Thoracic aorta (tissue), 2 donors: Measurements from ENCODE around the gene EVX1. TPM values are rescaled to one million over a fixed set of nuclear protein-coding genes. Genes with fewer than 3 reads are reported as not detected.

Source experiments
- ATAC-seq: fragments of 150-250 bp; one replicate; pipeline ENCODE4 v1.8.0; 2017; ENCODE audit warnings: low read depth; ENCODE audit not compliant: insufficient number of reproducible peaks, low FRiP score
- DNase-seq: peaks from one replicate; pipeline ENCODE4 v3.0.0-alpha.2; 2020; ENCODE audit warnings: low spot score
- H3K27ac ChIP-seq, 2 donors: fragments of 200-600 bp; sonication (generic); 1 replicate in 1 of 2; 2 replicates in 1 of 2; pipeline ENCODE4 v1.5.1; 2016; ENCODE audit warnings: mild to moderate bottlenecking in 2 of 2, moderate library complexity in 2 of 2
- H3K27me3 ChIP-seq: fragments of 200-600 bp; sonication (generic); replicated peaks from 2 replicates; pipeline ENCODE4 v1.6.0; 2016; ENCODE audit warnings: mild to moderate bottlenecking; ENCODE audit not compliant: insufficient read depth
- H3K36me3 ChIP-seq: fragments of 200-600 bp; sonication (generic); one replicate; pipeline ENCODE4 v1.5.1; 2016
- H3K4me1 ChIP-seq, 2 donors: fragments of 200-600 bp; sonication (generic); 1 replicate in 1 of 2; 2 replicates in 1 of 2; pipeline versions ENCODE4 v1.5.1 to v1.6.0; 2016; ENCODE audit warnings: low read depth in 2 of 2, mild to moderate bottlenecking in 1 of 2; ENCODE audit not compliant: control insufficient read depth in 1 of 2
- H3K4me3 ChIP-seq: fragments of 200-600 bp; sonication (generic); 2 replicates; pipeline ENCODE4 v1.5.1; 2016; ENCODE audit warnings: mild to moderate bottlenecking
- H3K9me3 ChIP-seq: fragments of 200-600 bp; sonication (generic); 2 replicates; pipeline ENCODE4 v1.5.1; 2016
- CTCF ChIP-seq: fragments of 200-600 bp; sonication (generic); IDR thresholded peaks from one replicate; pipeline ENCODE4 v1.5.1; 2019; ENCODE audit warnings: antibody characterized with exemption
- total RNA-seq, 2 donors: library from RNA; depleted of rRNA; stranded (reverse); fragments of >200 nt; gene quantifications; one replicate each; pipeline versions ENCODE4 v1.1.0 to v1.2.3, GENCODE V29; 2016

Gene EVX1
- total RNA-seq, 2 donors from 2014 or later, result not detected

- DNase-seq (no peak), ATAC-seq (no peak)
- no peaks in the 10 kb centered on the region for H3K4me1 ChIP-seq
- no peaks in the 10 kb centered on the region for H3K9me3 ChIP-seq
- H3K27ac ChIP-seq, result no peak overlapping the region
- no peak for TF ChIP-seq CTCF
- no peaks in the 10 kb centered on the region for H3K36me3 ChIP-seq
- no peaks in the 10 kb centered on the region for H3K27me3 ChIP-seq
- H3K4me3 ChIP-seq, result no peak overlapping the region
Observed at GRCh38 chr7:27283558-27283957, 41.0 kb downstream of the EVX1 start.

GRCh38 chr7:27295236-27295635 lies 52.6 kb downstream of the EVX1 start:
- TF ChIP-seq CTCF, result no peak
- Histone ChIP-seq H3K4me3 (no peak overlapping the region), H3K27me3 (no peaks in the 10 kb centered on the region), H3K9me3 (no peaks in the 10 kb centered on the region), H3K27ac (no peak overlapping the region), H3K4me1 (no peaks in the 10 kb centered on the region), H3K36me3 (no peaks in the 10 kb centered on the region)
- ATAC-seq (no peak), DNase-seq (no peak)

- Histone ChIP-seq H3K27me3 (no peaks in the 10 kb centered on the region), H3K9me3 (no peaks in the 10 kb centered on the region), H3K27ac (no peak overlapping the region), H3K4me1 (no peaks in the 10 kb centered on the region), H3K36me3 (no peaks in the 10 kb centered on the region), H3K4me3 (no peak overlapping the region)
- DNase-seq, result no peak
- no peak for TF ChIP-seq CTCF
- no peak for ATAC-seq
Observed at GRCh38 chr7:27297356-27297755, 54.8 kb downstream of the EVX1 start.

Other genes with a start within 250 kb of the EVX1 start
- gene HOXA1, start 146.8 kb upstream of the EVX1 start, total RNA-seq, result 1 to 10 TPM in 1 of 2 donors, not detected in 1; 3.1 TPM
- 1 to 10 TPM; 3.4 to 4.6 TPM for gene HOXA2, start 140.1 kb upstream of the EVX1 start, total RNA-seq
- 1 to 10 TPM; 3.7 to 6.1 TPM for gene HOXA4, start 112.0 kb upstream of the EVX1 start, total RNA-seq
- 1 to 10 TPM in 1 of 2 donors, under 1 TPM in 1; 0.35 to 1.2 TPM for gene HOXA5, start 99.1 kb upstream of the EVX1 start, total RNA-seq
- gene HOXA6, start 95.0 kb upstream of the EVX1 start, total RNA-seq, result not detected
- 10 to 100 TPM in 1 of 2 donors, 1 to 10 TPM in 1; 6.5 to 29.3 TPM for gene HOXA3, start 90.2 kb upstream of the EVX1 start, total RNA-seq
- gene HOXA7, start 86.1 kb upstream of the EVX1 start, total RNA-seq, result under 1 TPM; 0.28 to 0.54 TPM
- not detected for gene HOXA9, start 77.3 kb upstream of the EVX1 start, total RNA-seq
- gene HOXA10, start 68.5 kb upstream of the EVX1 start, total RNA-seq, result under 1 TPM in 1 of 2 donors, not detected in 1; 0.81 TPM
- 1 to 10 TPM in 1 of 2 donors, under 1 TPM in 1; 0.28 to 3.7 TPM for gene HOXA11, start 57.6 kb upstream of the EVX1 start, total RNA-seq
- gene HOXA13, start 42.7 kb upstream of the EVX1 start, total RNA-seq, result under 1 TPM in 1 of 2 donors, not detected in 1; 0.14 TPM